GM13976 (cell line): Measurements from ENCODE around the gene TRAM2.

Experiments used
- DNase-seq: peaks from one replicate; pipeline ENCODE4 v3.0.0; 2012; ENCODE audit warnings: low spot score
- in situ Hi-C: fragments of 300-500 bp; cut with MboI; formaldehyde crosslinking; loops from one replicate; pipeline ENCODE4 v1.12.0; 2022; ENCODE audit warnings: low sequenced_read_pairs, mixed read lengths, inconsistent platforms; ENCODE audit not compliant: unreplicated experiment
- TF ChIP-seq, protein P1 (sequence below): IDR thresholded peaks from 2 replicates; pipeline ENCODE4 v1.5.1; 2012; ENCODE audit warnings: borderline replicate concordance, mild to moderate bottlenecking; ENCODE audit not compliant: insufficient read depth; ENCODE audit errors: extremely low read depth, missing control alignments, control extremely low read depth

Gene TRAM2

DNA sequence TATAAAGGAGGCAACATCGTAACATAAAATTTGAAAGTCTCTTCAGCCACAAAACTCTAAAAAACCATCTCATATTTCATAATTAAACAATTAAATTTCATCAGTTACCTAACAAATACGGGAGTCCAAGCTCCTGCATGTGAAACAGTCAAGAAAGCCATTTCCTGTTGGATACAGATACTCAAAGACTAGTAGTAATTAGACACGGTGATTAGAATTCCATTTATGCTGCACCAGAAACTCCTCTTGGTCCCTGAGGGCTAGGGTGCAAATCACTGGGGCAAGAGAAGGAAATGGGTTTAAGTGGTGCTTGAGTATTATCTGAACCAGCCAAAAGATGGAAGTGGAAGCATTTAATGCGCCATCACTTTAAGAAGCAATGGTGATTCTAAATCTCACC lies 27.4 kb downstream of the TRAM2 start:
- in situ Hi-C loops = no loop called here
- no peak for DNase-seq
- TF ChIP-seq, protein P1, sequence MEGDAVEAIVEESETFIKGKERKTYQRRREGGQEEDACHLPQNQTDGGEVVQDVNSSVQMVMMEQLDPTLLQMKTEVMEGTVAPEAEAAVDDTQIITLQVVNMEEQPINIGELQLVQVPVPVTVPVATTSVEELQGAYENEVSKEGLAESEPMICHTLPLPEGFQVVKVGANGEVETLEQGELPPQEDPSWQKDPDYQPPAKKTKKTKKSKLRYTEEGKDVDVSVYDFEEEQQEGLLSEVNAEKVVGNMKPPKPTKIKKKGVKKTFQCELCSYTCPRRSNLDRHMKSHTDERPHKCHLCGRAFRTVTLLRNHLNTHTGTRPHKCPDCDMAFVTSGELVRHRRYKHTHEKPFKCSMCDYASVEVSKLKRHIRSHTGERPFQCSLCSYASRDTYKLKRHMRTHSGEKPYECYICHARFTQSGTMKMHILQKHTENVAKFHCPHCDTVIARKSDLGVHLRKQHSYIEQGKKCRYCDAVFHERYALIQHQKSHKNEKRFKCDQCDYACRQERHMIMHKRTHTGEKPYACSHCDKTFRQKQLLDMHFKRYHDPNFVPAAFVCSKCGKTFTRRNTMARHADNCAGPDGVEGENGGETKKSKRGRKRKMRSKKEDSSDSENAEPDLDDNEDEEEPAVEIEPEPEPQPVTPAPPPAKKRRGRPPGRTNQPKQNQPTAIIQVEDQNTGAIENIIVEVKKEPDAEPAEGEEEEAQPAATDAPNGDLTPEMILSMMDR = no peak

DNA sequence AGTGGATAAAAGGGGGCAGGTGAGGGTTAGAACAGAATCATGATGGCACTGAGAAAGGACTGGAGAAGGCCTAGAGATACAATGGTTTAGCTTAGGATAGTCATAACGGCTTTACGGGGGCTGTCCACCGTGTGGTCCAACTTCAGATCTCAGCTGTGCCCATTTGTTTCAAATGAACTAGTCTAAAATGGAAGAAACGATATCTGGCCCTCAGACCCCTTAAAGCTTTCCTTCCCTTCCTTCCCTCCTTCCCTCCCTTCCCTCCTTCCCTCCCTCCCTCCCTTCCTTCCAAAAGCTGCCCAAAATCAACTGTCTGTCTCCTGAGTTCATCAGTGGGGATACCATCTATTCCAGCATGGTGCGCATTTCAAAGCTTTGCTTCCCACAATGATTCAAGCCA lies 27.9 kb downstream of the TRAM2 start:
- in situ Hi-C loops = no loop called here
- TF ChIP-seq, protein P1 = no peak
- no peak for DNase-seq

DNA sequence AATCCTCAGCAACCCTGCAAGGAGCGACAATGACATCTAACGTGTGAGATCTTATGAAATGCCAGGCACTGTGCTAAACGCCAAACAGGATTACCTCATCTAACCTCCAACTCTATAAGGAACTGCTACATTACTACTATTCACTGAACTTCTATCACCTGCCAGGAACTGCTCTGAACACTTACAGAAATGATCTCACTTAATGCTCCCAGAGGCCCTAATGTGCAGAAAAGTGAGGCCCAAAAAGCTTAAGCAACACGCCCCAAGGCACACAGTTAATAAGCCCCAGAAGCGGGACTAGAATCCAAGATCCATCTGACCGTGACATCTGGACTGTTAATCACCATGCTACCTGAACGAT lies 28.5 kb downstream of the TRAM2 start:
- in situ Hi-C loops = no loop called here
- no peak for DNase-seq
- TF ChIP-seq, protein P1 = no peak

DNA sequence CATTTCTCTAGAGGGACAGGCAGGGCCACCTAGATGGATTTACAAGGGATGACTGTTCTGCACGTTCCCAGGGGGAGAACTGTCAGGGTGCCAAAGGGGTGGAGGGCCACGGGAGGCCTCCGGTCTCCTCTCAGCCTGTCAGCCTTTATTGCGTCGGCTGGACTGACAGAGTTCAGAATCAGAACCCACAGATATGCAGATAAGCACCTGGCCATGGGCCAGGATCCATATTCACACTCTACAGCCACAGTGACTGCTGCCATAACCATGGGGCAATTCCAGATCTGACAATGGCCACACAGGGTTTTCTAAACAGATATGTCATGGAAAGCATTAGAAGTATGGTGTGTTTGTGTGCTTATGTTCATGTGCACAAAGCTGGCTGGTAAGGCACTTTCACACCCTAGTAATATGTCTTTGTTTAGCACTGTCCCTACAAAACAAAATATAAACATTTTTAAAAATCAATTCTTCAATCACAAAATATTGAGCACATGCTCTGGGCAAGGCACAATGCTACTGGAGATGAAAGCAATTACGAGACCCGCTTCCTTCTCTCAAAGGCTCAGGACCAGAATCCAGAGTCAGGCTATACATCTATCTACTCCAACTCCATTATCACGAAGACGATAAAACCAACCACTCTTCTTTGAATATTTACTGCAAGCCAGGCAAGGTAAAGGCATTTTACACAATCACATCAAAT lies 29.1 kb downstream of the TRAM2 start:
- in situ Hi-C loops = no loop called here
- TF ChIP-seq, protein P1 = no peak
- DNase-seq = no peak

DNA sequence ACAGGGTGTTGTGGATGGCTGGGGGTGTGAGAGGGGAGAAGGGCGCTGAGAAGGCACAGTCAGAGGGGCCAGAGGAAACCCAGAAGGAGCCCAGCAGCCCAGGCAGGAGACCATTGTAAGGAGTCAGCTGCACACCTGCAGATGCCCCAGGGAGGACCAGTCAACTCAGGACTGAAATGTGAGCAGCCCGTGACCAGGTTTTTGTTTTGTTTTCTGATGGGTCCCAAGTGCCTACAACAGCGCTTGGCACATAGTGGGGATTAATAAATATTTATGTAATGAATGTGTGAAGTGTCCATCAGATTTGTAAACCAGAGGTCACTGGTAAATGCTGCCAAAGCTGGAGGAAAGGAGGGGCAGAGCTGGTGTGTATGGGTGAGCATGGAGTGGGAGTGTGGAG lies 30.2 kb downstream of the TRAM2 start:
- in situ Hi-C loops = no loop called here
- DNase-seq = peak; percentile 50
- TF ChIP-seq, protein P1 = no peak

DNA sequence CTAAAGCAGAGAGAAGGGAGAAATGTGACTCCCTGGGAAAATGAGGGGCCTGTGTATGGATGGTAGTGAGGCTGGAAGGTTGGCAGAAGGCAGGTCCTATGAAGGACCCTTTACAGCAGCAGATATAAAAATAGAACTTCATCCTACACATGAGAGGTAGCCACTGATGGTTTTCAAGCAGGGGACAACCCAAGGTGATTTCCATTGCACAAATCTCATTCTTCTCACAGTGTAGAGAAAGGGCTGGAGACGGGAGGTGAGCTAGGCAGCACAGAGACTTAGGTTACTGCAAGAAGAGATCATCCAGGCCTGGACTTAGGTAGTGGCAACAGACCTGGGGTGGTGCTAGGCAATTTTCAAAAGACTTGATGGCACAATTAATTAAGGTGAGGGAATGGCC lies 30.7 kb downstream of the TRAM2 start:
- TF ChIP-seq, protein P1 = no peak
- peak; percentile 48 for DNase-seq
- in situ Hi-C loops = no loop called here
